HG03342 (cell line): ENCODE data around the gene ZNF365.
"Not testable (repeated sequence)": the region's sequence is repeated elsewhere in the genome, so short reads cannot be mapped to it uniquely, and the experiment has no call there.

Experiments used
- ATAC-seq: cut with Tn5 transposase; IDR thresholded peaks from one replicate; pipeline ENCODE4 v1.9.1; 2021; ENCODE audit warnings: mild to moderate bottlenecking, moderate library complexity; ENCODE audit not compliant: unreplicated experiment

ZNF365 gene

GRCh38 chr10:62373995-62374861 lies at the start of gene ZNF365:
TSS of gene ZNF365 (plus strand) at chr10:62374369. CDS start at chr10:62376194, 1,825 bp downstream.
- ATAC-seq: no peak

GRCh38 chr10:62326176-62326575 lies 48.0 kb upstream of the ZNF365 start:
- ATAC-seq: no peak

- ATAC-seq: no peak
These were observed 46.3 kb upstream of the ZNF365 start for GRCh38 chr10:62327885-62328284.

- no peak for ATAC-seq
These were observed 44.0 kb upstream of the ZNF365 start for GRCh38 chr10:62330213-62330612.

GRCh38 chr10:62332406-62332805 lies 41.8 kb upstream of the ZNF365 start:
- no peak for ATAC-seq

GRCh38 chr10:62333135-62333889 lies 40.9 kb upstream of the ZNF365 start:
- ATAC-seq: no peak

- no peak for ATAC-seq
These were observed 40.0 kb upstream of the ZNF365 start for GRCh38 chr10:62333988-62334682.

GRCh38 chr10:62335326-62335725 lies 38.8 kb upstream of the ZNF365 start:
- no peak for ATAC-seq

- ATAC-seq: no peak
These were observed 37.8 kb upstream of the ZNF365 start for GRCh38 chr10:62336404-62336803.

GRCh38 chr10:62341419-62341818 lies 32.8 kb upstream of the ZNF365 start:
- no peak for ATAC-seq

- no peak for ATAC-seq
These were observed 31.2 kb upstream of the ZNF365 start for GRCh38 chr10:62343000-62343399.

GRCh38 chr10:62348029-62348428 lies 26.1 kb upstream of the ZNF365 start:
- ATAC-seq: no peak

GRCh38 chr10:62352356-62352970 lies 21.7 kb upstream of the ZNF365 start:
- no peak for ATAC-seq

- ATAC-seq: no peak
These were observed 19.3 kb upstream of the ZNF365 start for GRCh38 chr10:62354916-62355315.

- ATAC-seq: no peak
These were observed 17.7 kb upstream of the ZNF365 start for GRCh38 chr10:62356447-62356846.

- ATAC-seq: not testable (repeated sequence)
These were observed 16.0 kb upstream of the ZNF365 start for GRCh38 chr10:62358151-62358550.

GRCh38 chr10:62373639-62373994 lies 552 bp upstream of the ZNF365 start:
- ATAC-seq: no peak

- no peak for ATAC-seq
These were observed 917 bp downstream of the ZNF365 start for GRCh38 chr10:62374862-62375710.

- ATAC-seq: no peak
These were observed 2.2 kb downstream of the ZNF365 start for GRCh38 chr10:62376071-62377025.
